Measurements from ENCODE around the gene COL6A3.

- no peak for TF ChIP-seq YY1 (IDR thresholded peaks at IDR 0.05; ENCODE audit: low read depth)
- no peak for TF ChIP-seq FOXM1 (IDR thresholded peaks at IDR 0.05; ENCODE audit: borderline replicate concordance, low read depth)
Measured at GRCh38 chr2:237287872-237288271, 126.1 kb downstream of the COL6A3 start.

Data from Ishikawa (cell line).